Stomach (tissue), 4 donors: ENCODE measurements around the gene MFF.

Experiments
- CTCF ChIP-seq, 7 experiments: fragments of 450-650 bp in 4 of 7; fragments of 200-600 bp in 3 of 7; sonication (generic) in 3 of 7; IDR thresholded peaks; one replicate each; pipeline ENCODE4 v1.5.1; 2016 to 2019; ENCODE audit warnings: antibody characterized with exemption in 7 of 7, control low read depth in 2 of 7, mild to moderate bottlenecking in 1 of 7
- EP300 ChIP-seq: sonication (generic); formaldehyde crosslinking; IDR thresholded peaks from one replicate; pipeline ENCODE4 v1.6.1; 2017; ENCODE audit warnings: antibody characterized with exemption

- TF ChIP-seq CTCF (IDR thresholded peaks at IDR 0.05) (no peak), EP300 (no peak)
Observed at GRCh38 chr2:227376656-227377396, 51.8 kb downstream of the MFF start.
